Neuronal stem cell (in vitro differentiated cells): ENCODE measurements around the gene CSRNP2. TPM values are rescaled to one million over a fixed set of nuclear protein-coding genes. Genes with fewer than 3 reads are reported as not detected.

ENCODE experiments used
- DNase-seq: peaks from one replicate; pipeline ENCODE4 v3.0.0-alpha.2; 2013; ENCODE audit warnings: low spot score
- H2AFZ ChIP-seq: one replicate; pipeline ENCODE4 v1.6.1; 2013; ENCODE audit warnings: mild to moderate bottlenecking, low read length, inconsistent platforms
- H2AK5ac ChIP-seq: 2 replicates; pipeline ENCODE4 v1.6.1; 2013; ENCODE audit warnings: low read depth, mild to moderate bottlenecking, inconsistent platforms, low read length, moderate library complexity, mixed read lengths
- H2BK120ac ChIP-seq: 2 replicates; pipeline ENCODE4 v1.6.1; 2013; ENCODE audit warnings: low read depth, mild to moderate bottlenecking, inconsistent platforms, low read length, moderate library complexity, mixed read lengths
- H2BK12ac ChIP-seq: one replicate; pipeline ENCODE4 v1.6.1; 2013; ENCODE audit warnings: low read length, inconsistent platforms
- H2BK15ac ChIP-seq: 2 replicates; pipeline ENCODE4 v1.6.1; 2013; ENCODE audit warnings: mild to moderate bottlenecking, low read length, inconsistent platforms, mixed read lengths
- H2BK5ac ChIP-seq: one replicate; pipeline ENCODE4 v1.6.1; 2013; ENCODE audit warnings: inconsistent platforms, mild to moderate bottlenecking, low read length, moderate library complexity
- H3K14ac ChIP-seq: one replicate; pipeline ENCODE4 v1.6.1; 2013; ENCODE audit warnings: low read length, inconsistent platforms
- H3K18ac ChIP-seq: 2 replicates; pipeline ENCODE4 v1.6.1; 2013; ENCODE audit warnings: low read length, inconsistent platforms
- H3K23ac ChIP-seq: 2 replicates; pipeline ENCODE4 v1.6.1; 2013; ENCODE audit warnings: low read depth, mild to moderate bottlenecking, mixed read lengths, low read length, inconsistent platforms; ENCODE audit not compliant: poor library complexity
- H3K27ac ChIP-seq: replicated peaks from 3 replicates; pipeline ENCODE4 v1.5.1; 2013; ENCODE audit warnings: low read length, inconsistent platforms
- H3K27me3 ChIP-seq, 3 experiments: 2 replicates each; pipeline ENCODE4 v1.6.1; 2013; ENCODE audit warnings: low read length in 3 of 3, mild to moderate bottlenecking in 2 of 3, inconsistent platforms in 1 of 3, low read depth in 1 of 3, mixed read lengths in 1 of 3, moderate library complexity in 1 of 3; ENCODE audit not compliant: control insufficient read depth in 3 of 3, insufficient read depth in 3 of 3
- H3K36me3 ChIP-seq, 2 donors: replicated peaks in 1 of 2; 2 replicates each; pipeline ENCODE4 v1.6.1; 2013; ENCODE audit warnings: low read length in 2 of 2; ENCODE audit not compliant: control insufficient read depth in 2 of 2, insufficient read depth in 2 of 2
- H3K4ac ChIP-seq: 2 replicates; pipeline ENCODE4 v1.6.1; 2013; ENCODE audit warnings: inconsistent platforms, mild to moderate bottlenecking, low read length, moderate library complexity
- H3K4me1 ChIP-seq, 2 donors: 1 replicate in 1 of 2; 2 replicates in 1 of 2; pipeline ENCODE4 v1.6.1; 2013; ENCODE audit warnings: low read length in 2 of 2, low read depth in 1 of 2; ENCODE audit not compliant: control insufficient read depth in 2 of 2, insufficient read depth in 1 of 2
- H3K4me2 ChIP-seq: one replicate; pipeline ENCODE4 v1.6.1; 2013; ENCODE audit warnings: mild to moderate bottlenecking, low read length, inconsistent platforms; ENCODE audit not compliant: insufficient read depth, poor library complexity, severe bottlenecking
- H3K4me3 ChIP-seq, 2 donors: 2 replicates each; pipeline ENCODE4 v1.5.1; 2013; ENCODE audit warnings: low read length in 2 of 2, mild to moderate bottlenecking in 2 of 2, inconsistent platforms in 1 of 2, moderate library complexity in 1 of 2
- H3K79me1 ChIP-seq: one replicate; pipeline ENCODE4 v1.6.1; 2013; ENCODE audit warnings: low read depth, mild to moderate bottlenecking, inconsistent platforms, low read length, moderate library complexity
- H3K9ac ChIP-seq: one replicate; pipeline ENCODE4 v1.6.1; 2013; ENCODE audit warnings: mild to moderate bottlenecking, low read depth, low read length, inconsistent platforms; ENCODE audit not compliant: poor library complexity
- H3K9me3 ChIP-seq, 2 donors: replicated peaks in 1 of 2; 2 replicates each; pipeline versions ENCODE3 to v1.6.1; 2013; ENCODE audit warnings: low read length in 2 of 2, mild to moderate bottlenecking in 2 of 2, inconsistent platforms in 1 of 2, low read depth in 1 of 2, mixed read lengths in 1 of 2, moderate library complexity in 1 of 2; ENCODE audit not compliant: control insufficient read depth in 2 of 2, insufficient read depth in 1 of 2
- H4K8ac ChIP-seq: one replicate; pipeline ENCODE4 v1.6.1; 2013; ENCODE audit warnings: low read depth, mild to moderate bottlenecking, inconsistent platforms, low read length, moderate library complexity
- H4K91ac ChIP-seq: one replicate; pipeline ENCODE4 v1.6.1; 2013; ENCODE audit warnings: low read length, low read depth, mild to moderate bottlenecking, inconsistent platforms; ENCODE audit not compliant: poor library complexity
- WGBS, 2 donors: extraction: QIAGEN DNeasy Blood & Tissue Kit; methylation state at CpG; one replicate each; pipeline ENCODE4 v1.1.7; 2013; ENCODE audit warnings: missing lambda C conversion rate in 2 of 2, mixed read lengths in 1 of 2; ENCODE audit not compliant: insufficient read length in 2 of 2, insufficient replicate concordance in 1 of 2; ENCODE audit errors: extremely low coverage in 2 of 2; 5-methylcytosine and 5-hydroxymethylcytosine counted together
- small RNA-seq: library from polyadenylated mRNA; stranded (forward); fragments of <200 nt; extraction: miRNeasy Mini kit (QIAGEN cat#:217004); gene quantifications from one replicate; pipeline ENCODE3, GENCODE V24; 2013; ENCODE audit not compliant: insufficient read depth

CSRNP2 gene

DNA sequence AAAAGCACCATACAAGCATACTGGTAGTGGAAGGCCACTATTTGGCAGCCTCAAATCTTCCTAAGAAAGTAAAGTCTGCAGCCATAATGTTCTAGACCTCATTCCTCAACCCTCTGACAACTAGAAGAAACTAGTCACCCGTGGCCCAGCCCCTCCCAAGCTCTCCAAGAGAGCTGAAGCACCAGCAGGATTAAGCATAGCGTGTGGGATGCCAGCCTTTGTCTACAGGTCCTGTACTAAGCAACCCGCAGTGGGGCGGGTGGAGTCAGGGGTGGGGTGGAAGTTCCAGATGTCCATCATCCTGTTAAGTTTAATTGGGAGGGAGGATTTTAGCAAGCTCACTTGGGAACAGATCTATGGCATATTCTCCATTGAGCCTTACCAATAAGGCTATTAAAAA, 71.4 kb downstream of the CSRNP2 start:
- Histone ChIP-seq H3K4me2 (no peak overlapping the region), H3K9me3 (no peaks in the 10 kb centered on the region), H3K9ac (no peak overlapping the region), H2BK15ac (no peak overlapping the region), H2BK5ac (no peak overlapping the region), H2BK120ac (no peak overlapping the region), H4K91ac (no peak overlapping the region), H2AK5ac (no peak overlapping the region), H3K14ac (no peak overlapping the region), H3K36me3 (peaks cover 2 to 16% of the 10 kb centered on the region in 2 donors), H3K79me1 (no peaks in the 10 kb centered on the region), H3K4ac (no peak overlapping the region), H3K27me3 (no peaks in the 10 kb centered on the region), H4K8ac (no peak overlapping the region), H3K18ac (no peak overlapping the region), H2BK12ac (no peak overlapping the region), H3K4me3 (no peak overlapping the region), H3K27ac (no peak overlapping the region), H3K4me1 (peaks cover 0 to 3% of the 10 kb centered on the region in 2 donors), H2AFZ (no peak overlapping the region), H3K23ac (no peak overlapping the region)
- DNase-seq, result no peak
- WGBS, 2 donors, result no CpG with 5 or more reads among the region's 4 CpGs

Small RNAs within 50 kb of the gene (small RNA-seq; reads per million reads assigned to genes)
- not detected for gene RNU6-1273P
- gene RNU6-87P, result not detected
